Measurements from ENCODE around the gene TYSND1.
"Not testable (repeated sequence)": the region's sequence is repeated elsewhere in the genome, so short reads cannot be mapped to it uniquely, and the experiment has no call there.

The TYSND1 gene

GRCh38 chr10:70132098-70133029 is 14.1 kb downstream of the TYSND1 start, which contains the start of gene AIFM2:
Gene AIFM2 (minus strand): TSS chr10:70132825. CDS start chr10:70124084, 8,741 bp downstream.
- no peak for DNase-seq (ENCODE audit: low spot score)

DNA sequence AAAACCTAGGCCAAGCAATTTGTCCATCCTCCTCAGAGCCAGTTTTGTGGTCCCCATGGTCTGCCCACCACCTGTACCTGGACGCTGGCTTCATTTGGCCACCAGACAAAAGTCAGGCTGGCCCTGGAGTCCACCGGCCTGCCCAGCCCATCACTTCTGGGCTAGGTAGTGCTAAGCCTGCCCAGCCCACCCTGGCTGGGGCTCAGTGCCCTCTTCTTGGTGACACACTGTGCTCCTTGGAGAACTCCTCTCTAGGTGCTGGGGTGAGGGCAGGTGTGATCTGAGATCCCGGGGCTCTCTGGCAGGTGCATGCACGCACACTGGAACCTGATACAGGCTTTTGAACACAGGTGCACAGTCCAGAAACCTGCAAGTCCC is 15.0 kb downstream of the TYSND1 start:
- DNase-seq (ENCODE audit: low spot score): no peak

- no peak for DNase-seq (ENCODE audit: low spot score)
These were observed 15.5 kb downstream of the TYSND1 start for GRCh38 chr10:70130878-70131559.

GRCh38 chr10:70126700-70127395 is 19.7 kb downstream of the TYSND1 start:
- DNase-seq (ENCODE audit: low spot score): no peak

DNA sequence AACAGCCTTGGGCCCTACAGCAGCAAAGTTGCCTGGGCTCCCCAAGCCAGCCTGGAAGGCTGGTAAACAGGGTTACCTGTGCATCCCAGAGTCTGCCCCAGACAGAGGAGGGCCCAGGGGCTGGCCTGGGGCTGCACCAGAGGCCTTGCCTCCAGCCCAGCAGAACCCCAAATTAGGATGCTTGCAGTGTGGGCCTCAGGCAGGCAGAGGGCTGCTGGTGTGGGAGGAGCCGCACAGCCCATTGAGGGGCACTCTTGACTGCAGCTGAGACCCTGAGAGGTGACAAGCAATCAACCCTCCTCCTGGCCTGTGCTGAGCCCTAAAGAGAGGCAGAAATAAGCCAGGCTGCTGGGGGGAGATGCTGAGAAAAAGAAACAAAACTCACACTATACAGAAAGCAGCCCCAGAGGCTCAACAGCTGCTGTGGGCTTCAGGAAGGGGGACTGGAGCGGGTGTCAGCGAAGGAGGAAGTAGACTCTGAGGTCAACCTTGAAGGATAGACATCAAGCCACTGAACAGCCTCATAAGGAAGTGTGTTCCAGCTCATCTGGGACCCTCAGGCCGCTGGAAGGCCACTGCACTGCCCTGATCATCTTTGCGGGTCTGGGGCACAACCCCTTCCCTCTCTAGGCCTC is 20.5 kb downstream of the TYSND1 start:
- DNase-seq (ENCODE audit: low spot score): no peak

GRCh38 chr10:70124918-70125317 is 21.6 kb downstream of the TYSND1 start:
- DNase-seq (ENCODE audit: low spot score): no peak

DNA sequence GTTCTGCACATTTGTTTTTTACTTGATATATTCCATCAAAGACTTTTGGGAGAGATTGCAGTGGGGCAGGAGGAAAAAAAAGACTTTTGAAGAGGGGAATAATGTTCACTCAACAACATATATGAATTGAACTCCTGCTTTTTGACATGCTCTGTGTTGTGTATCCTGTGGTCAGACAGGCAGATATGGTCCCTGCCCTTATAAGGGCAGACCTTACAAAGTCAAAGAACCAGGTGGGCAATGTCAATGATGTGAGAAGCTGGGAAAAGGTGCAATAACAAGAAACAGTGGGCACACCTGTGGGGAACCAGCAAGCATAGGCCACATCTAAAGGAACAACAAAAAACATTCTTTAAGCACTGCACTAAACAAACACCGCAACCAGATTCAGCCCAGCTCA is 22.1 kb downstream of the TYSND1 start:
- no peak for DNase-seq (ENCODE audit: low spot score)

DNA sequence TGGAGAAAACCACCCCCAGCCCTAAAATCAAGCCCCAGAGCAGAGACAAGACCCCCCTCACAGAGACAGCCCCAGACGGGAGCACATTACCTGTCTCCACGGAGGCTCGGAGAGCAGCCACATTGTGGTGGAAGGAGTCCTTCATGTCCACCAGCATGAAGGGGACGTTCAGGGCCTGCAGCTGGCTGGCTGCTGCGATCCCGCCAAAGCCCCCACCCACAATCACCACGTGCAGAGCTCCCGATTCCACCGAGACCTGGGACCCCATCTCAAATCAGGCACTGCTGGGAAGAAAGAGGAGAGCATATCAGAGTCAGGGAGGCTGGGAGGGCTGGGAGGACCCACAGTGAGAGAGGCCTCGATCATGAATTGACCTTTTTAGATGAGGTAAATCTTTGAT is 22.7 kb downstream of the TYSND1 start:
- DNase-seq (ENCODE audit: low spot score): no peak

GRCh38 chr10:70123166-70123565 is 23.3 kb downstream of the TYSND1 start:
- DNase-seq (ENCODE audit: low spot score): not testable (repeated sequence)

DNA sequence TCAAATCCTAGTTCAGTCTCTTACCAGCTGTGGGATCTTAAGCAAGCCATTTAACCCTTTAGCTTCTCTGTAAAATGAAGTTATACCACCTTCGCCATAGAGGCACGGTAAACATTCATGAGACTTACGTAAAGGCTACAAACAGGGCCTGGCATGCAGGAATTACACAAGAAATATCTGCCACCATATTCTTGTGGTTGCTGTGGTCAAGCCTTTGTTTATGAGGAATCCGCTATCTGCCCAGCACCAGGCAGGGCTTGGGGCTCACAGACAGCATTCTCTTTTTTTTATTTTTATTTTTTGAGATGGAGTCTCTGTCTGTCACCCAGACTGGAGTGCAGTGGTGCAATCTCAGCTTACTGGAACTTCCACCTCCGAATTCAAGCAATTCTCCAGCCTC is 23.8 kb downstream of the TYSND1 start:
- no peak for DNase-seq (ENCODE audit: low spot score)

- DNase-seq (ENCODE audit: low spot score): no peak
These were observed 25.1 kb downstream of the TYSND1 start for GRCh38 chr10:70121281-70121949.

DNA sequence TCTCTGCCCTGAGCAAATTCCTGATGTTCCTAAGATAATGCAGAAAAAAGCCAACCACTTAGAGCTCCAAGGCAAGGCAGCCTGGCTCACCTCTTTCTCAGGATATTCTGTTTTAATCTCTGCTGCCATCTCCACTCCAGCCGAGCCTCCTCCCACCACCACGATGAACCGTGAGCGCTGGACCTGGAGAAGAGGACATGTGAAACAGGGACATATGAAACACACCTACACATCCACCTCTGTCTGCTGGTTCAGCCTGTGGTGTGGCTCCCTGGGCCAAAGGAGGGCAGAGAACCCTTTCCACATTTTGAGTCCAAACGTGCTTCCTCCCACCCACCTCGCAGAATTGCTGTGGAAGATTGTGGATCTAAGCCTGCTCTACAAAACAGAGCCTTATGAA is 26.1 kb downstream of the TYSND1 start:
- no peak for DNase-seq (ENCODE audit: low spot score)

- no peak for DNase-seq (ENCODE audit: low spot score)
These were observed 26.9 kb downstream of the TYSND1 start for GRCh38 chr10:70119623-70120022.

GRCh38 chr10:70119197-70119596 is 27.3 kb downstream of the TYSND1 start:
- DNase-seq (ENCODE audit: low spot score): no peak

DNA sequence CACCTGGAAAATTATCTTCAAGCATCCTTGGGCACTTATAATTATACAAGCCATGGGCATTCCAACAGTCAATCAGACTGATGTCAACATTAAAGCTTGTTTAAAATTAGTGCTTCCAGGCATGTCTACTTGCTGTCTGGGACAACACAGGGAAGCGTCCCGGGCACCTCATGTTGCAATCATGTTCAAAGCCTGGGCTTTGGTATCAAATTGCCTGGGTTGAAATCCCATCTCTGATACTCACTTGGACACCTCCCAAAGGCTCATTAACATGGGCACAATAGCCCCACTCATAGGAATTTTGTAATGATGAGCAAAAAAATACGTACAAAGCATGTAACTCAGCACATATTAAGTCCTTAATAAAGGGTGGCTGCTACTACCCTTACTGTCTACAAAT is 28.3 kb downstream of the TYSND1 start:
- no peak for DNase-seq (ENCODE audit: low spot score)

GRCh38 chr10:70117646-70118045 is 28.9 kb downstream of the TYSND1 start:
- no peak for DNase-seq (ENCODE audit: low spot score)

- peak; percentile 17 for DNase-seq (ENCODE audit: low spot score)
These were observed 30.4 kb downstream of the TYSND1 start for GRCh38 chr10:70115948-70116682.

- no peak for DNase-seq (ENCODE audit: low spot score)
These were observed 31.6 kb downstream of the TYSND1 start for GRCh38 chr10:70114902-70115301.

- DNase-seq (ENCODE audit: low spot score): no peak
These were observed 34.4 kb downstream of the TYSND1 start for GRCh38 chr10:70112071-70112470.

GRCh38 chr10:70111496-70111895 is 35.0 kb downstream of the TYSND1 start:
- DNase-seq (ENCODE audit: low spot score): no peak
